ENCODE results near the gene NID2. TPM values are rescaled to one million over a fixed set of nuclear protein-coding genes. Genes with fewer than 3 reads are reported as not detected.

NID2 gene
- polyA plus RNA-seq, 1 of the 3 experiments (the other 2 are of a cell fraction) = 22.7 TPM

GRCh38 chr14:51972566-51972965 lies 96.3 kb downstream of the NID2 start:
- Histone ChIP-seq H3K9ac (no peak overlapping the region), H3K4me1 (ENCODE audit: control insufficient read depth in 1 of 2, insufficient read depth in 2 of 2, low read depth in 1 of 2, low read length in 1 of 2) (peaks cover 0 to 3% of the 10 kb centered on the region in 2 experiments; a peak in 1 of 4 replicates), H2AFZ (ENCODE audit: low read depth) (no peak overlapping the region), H3K9me3 (no peaks in the 10 kb centered on the region), H3K27ac (ENCODE audit: low read depth in 2 of 2, low read length in 1 of 2) (no peak overlapping the region), H3K4me2 (no peak overlapping the region), H3K27me3 (ENCODE audit: insufficient read depth) (no peaks in the 10 kb centered on the region), H3K4me3 (ENCODE audit: low read depth in 2 of 2, low read length in 1 of 2) (no peak overlapping the region), H3K79me2 (ENCODE audit: insufficient read depth) (no peaks in the 10 kb centered on the region), H3K9me2 (no peaks in the 10 kb centered on the region), H3K36me3 (replicated peaks in 1 of 2; ENCODE audit: control insufficient read depth in 1 of 2, insufficient read depth in 2 of 2, low read length in 1 of 2) (no peaks in the 10 kb centered on the region), H3F3A (replicated peaks; ENCODE audit: insufficient read depth) (no peaks in the 10 kb centered on the region), H4K20me1 (ENCODE audit: insufficient read depth) (no peaks in the 10 kb centered on the region)
- TF ChIP-seq, protein P1, sequence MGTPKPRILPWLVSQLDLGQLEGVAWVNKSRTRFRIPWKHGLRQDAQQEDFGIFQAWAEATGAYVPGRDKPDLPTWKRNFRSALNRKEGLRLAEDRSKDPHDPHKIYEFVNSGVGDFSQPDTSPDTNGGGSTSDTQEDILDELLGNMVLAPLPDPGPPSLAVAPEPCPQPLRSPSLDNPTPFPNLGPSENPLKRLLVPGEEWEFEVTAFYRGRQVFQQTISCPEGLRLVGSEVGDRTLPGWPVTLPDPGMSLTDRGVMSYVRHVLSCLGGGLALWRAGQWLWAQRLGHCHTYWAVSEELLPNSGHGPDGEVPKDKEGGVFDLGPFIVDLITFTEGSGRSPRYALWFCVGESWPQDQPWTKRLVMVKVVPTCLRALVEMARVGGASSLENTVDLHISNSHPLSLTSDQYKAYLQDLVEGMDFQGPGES (IDR thresholded peaks at IDR 0.05; ENCODE audit: low read depth, low read length) = no peak
- no peak for TF ChIP-seq POLR2AphosphoS5 (IDR thresholded peaks at IDR 0.05; ENCODE audit: low read depth, low read length)
- ChIA-PET CTCF (interaction anchor here (0.6 to 2.5 kb wide), 2 partner anchors 130 to 689 kb away, joined by 3 to 5 read pairs; no protein-coding TSS in a partner anchor), POLR2A (no interaction called here)
- no peak for DNase-seq
- 86% methylated on average over 7 of the region's 7 CpGs for WGBS (ENCODE audit: low lambda C conversion rate)

DNA sequence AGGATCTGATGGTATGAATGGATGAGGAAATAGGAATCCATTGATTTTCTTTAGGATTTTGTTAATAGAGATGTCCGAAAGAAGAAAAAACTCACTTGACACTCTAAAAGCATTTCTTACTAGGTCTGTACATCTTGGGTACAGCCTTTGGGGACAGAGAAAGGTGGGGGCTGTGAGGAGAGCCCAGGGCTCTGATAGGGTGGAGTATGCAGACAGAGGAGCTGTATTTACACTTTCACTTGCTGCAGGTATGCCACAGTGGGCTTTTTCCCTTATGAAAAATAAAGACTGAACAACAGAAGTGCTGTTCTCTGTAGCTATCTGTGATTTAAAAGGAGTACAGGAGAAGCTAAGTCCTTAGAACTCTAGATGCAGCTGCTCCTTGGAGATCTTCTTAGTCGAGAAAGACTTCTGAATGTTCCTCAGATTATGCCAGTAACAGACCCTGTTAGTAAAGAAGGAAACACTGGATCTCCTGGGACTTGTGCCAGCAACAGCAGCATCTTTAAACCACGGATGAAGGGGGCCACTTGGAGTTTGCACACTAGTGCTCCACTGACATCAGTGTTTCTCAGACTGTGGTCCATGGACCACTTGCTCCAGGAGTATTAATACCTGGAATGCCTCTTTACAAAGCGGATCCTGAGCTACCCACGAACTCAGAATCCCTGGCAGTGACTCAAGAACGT lies 98.9 kb downstream of the NID2 start:
- no peak for DNase-seq
- Histone ChIP-seq H3K79me2 (ENCODE audit: insufficient read depth) (no peaks in the 10 kb centered on the region), H3K4me3 (ENCODE audit: low read depth in 2 of 2, low read length in 1 of 2) (no peak overlapping the region), H3K36me3 (replicated peaks in 1 of 2; ENCODE audit: control insufficient read depth in 1 of 2, insufficient read depth in 2 of 2, low read length in 1 of 2) (no peaks in the 10 kb centered on the region), H2AFZ (ENCODE audit: low read depth) (no peak overlapping the region), H3K27ac (ENCODE audit: low read depth in 2 of 2, low read length in 1 of 2) (no peak overlapping the region), H3K9ac (no peak overlapping the region), H3K27me3 (ENCODE audit: insufficient read depth) (no peaks in the 10 kb centered on the region), H3K4me2 (no peak overlapping the region), H3F3A (replicated peaks; ENCODE audit: insufficient read depth) (no peaks in the 10 kb centered on the region), H4K20me1 (ENCODE audit: insufficient read depth) (no peaks in the 10 kb centered on the region), H3K4me1 (ENCODE audit: control insufficient read depth in 1 of 2, insufficient read depth in 2 of 2, low read depth in 1 of 2, low read length in 1 of 2) (peaks cover 0 to 3% of the 10 kb centered on the region in 2 experiments; a peak in 1 of 4 replicates), H3K9me3 (no peaks in the 10 kb centered on the region), H3K9me2 (no peaks in the 10 kb centered on the region)
- 60% methylated on average over 5 of the region's 6 CpGs for WGBS (ENCODE audit: low lambda C conversion rate)
- CTCF ChIA-PET = interaction anchor here (0.5 to 1.3 kb wide), 4 partner anchors 9 to 1092 kb away, joined by 3 to 7 read pairs (median 3); no protein-coding TSS in a partner anchor
- POLR2A ChIA-PET = no interaction called here
- TF ChIP-seq RXRA (IDR thresholded peaks at IDR 0.05; ENCODE audit: borderline replicate concordance, low read depth) (no peak), TCF12 (IDR thresholded peaks at IDR 0.05) (no peak), GATA2 (CRISPR knock-in tag; IDR thresholded peaks at IDR 0.05) (no peak)

GRCh38 chr14:51967521-51967920 lies 101.3 kb downstream of the NID2 start:
- CTCF ChIA-PET = interaction anchor here (1.1 to 5.2 kb wide), 4 partner anchors 9 to 82 kb away, joined by 3 to 43 read pairs (median 4); no protein-coding TSS in a partner anchor
- H3K9ac ChIP-seq = no peak overlapping the region

More at GRCh38 chr14:51967521-51967920, 101.3 kb downstream of the NID2 start:
- Histone ChIP-seq H3K79me2 (ENCODE audit: insufficient read depth) (no peaks in the 10 kb centered on the region), H3K36me3 (replicated peaks in 1 of 2; ENCODE audit: control insufficient read depth in 1 of 2, insufficient read depth in 2 of 2, low read length in 1 of 2) (no peaks in the 10 kb centered on the region), H3K4me2 (no peak overlapping the region), H3F3A (replicated peaks; ENCODE audit: insufficient read depth) (no peaks in the 10 kb centered on the region), H3K4me1 (ENCODE audit: control insufficient read depth in 1 of 2, insufficient read depth in 2 of 2, low read depth in 1 of 2, low read length in 1 of 2) (peaks cover 5 to 9% of the 10 kb centered on the region in 2 experiments; a peak in 3 of 4 replicates), H3K27me3 (ENCODE audit: insufficient read depth) (no peaks in the 10 kb centered on the region), H2AFZ (ENCODE audit: low read depth) (no peak overlapping the region), H3K4me3 (ENCODE audit: low read depth in 2 of 2, low read length in 1 of 2) (no peak overlapping the region), H4K20me1 (ENCODE audit: insufficient read depth) (no peaks in the 10 kb centered on the region), H3K9me2 (no peaks in the 10 kb centered on the region), H3K9me3 (no peaks in the 10 kb centered on the region), H3K27ac (ENCODE audit: low read depth in 2 of 2, low read length in 1 of 2) (no peak overlapping the region)
- TF ChIP-seq NRF1 (IDR thresholded peaks at IDR 0.05; ENCODE audit: low read depth, low read length) (no peak), FOSL2 (IDR thresholded peaks at IDR 0.05; ENCODE audit: borderline replicate concordance, low read depth) (no peak), ELF1 (IDR thresholded peaks at IDR 0.05) (no peak), SMC3 (IDR thresholded peaks at IDR 0.05; ENCODE audit: low read depth, low read length) (no peak), MEF2A (IDR thresholded peaks at IDR 0.05; ENCODE audit: borderline replicate concordance, low read depth) (no peak)
- TF ChIP-seq, protein P1 (IDR thresholded peaks at IDR 0.05; ENCODE audit: low read depth, low read length) = no peak
- TF ChIP-seq, protein P2, sequence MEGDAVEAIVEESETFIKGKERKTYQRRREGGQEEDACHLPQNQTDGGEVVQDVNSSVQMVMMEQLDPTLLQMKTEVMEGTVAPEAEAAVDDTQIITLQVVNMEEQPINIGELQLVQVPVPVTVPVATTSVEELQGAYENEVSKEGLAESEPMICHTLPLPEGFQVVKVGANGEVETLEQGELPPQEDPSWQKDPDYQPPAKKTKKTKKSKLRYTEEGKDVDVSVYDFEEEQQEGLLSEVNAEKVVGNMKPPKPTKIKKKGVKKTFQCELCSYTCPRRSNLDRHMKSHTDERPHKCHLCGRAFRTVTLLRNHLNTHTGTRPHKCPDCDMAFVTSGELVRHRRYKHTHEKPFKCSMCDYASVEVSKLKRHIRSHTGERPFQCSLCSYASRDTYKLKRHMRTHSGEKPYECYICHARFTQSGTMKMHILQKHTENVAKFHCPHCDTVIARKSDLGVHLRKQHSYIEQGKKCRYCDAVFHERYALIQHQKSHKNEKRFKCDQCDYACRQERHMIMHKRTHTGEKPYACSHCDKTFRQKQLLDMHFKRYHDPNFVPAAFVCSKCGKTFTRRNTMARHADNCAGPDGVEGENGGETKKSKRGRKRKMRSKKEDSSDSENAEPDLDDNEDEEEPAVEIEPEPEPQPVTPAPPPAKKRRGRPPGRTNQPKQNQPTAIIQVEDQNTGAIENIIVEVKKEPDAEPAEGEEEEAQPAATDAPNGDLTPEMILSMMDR (IDR thresholded peaks at IDR 0.05) = no peak
- DNase-seq = no peak
- POLR2A ChIA-PET = no interaction called here
- 71% methylated on average over 2 of the region's 2 CpGs for WGBS (ENCODE audit: low lambda C conversion rate)

All from SK-N-SH (cell line).